ENCODE data around the gene ARHGAP5. TPM values are rescaled to one million over a fixed set of nuclear protein-coding genes. Genes with fewer than 3 reads are reported as not detected.

ARHGAP5 gene
- total and polyA plus RNA-seq, 9 of the 15 experiments (the other 6 are each of a cell fraction or from before 2014, with no cell fraction given): 3.1 to 21.8 (median 12.1) TPM

DNA sequence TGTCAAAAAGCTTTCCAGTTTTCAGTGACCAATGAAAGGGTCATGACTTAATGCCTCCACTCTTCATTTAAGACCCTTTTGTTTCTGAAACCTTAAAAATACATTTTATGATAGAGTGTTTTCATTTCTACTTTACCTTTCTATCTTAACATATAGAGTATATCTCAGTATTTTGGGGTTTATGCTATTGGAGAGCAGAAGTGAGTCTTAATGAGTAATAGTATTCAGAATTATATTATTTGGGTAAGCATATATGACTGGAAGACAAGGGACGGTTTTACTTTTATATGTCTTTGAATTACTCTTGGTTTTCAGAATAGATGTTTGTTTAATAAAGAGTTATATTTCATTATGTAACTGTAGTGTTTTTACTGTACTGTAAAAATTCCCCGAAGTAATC is 10.8 kb downstream of the ARHGAP5 start:
- Histone ChIP-seq H3K4me1 (replicated peaks in 1 of 2; ENCODE audit: control insufficient read depth in 2 of 2, insufficient read depth in 2 of 2, low read length in 2 of 2) (no peaks in the 10 kb centered on the region; a peak in 1 of 5 replicates), H3K27me3 (ENCODE audit: control insufficient read depth in 2 of 2, insufficient read depth in 2 of 2, low read length in 2 of 2) (no peaks in the 10 kb centered on the region), H3K9ac (ENCODE audit: insufficient read depth in 1 of 2, low read depth in 2 of 2, low read length in 2 of 2) (no peak overlapping the region), H3K36me3 (ENCODE audit: control insufficient read depth, insufficient read depth, low read length) (peaks cover 15% of the 10 kb centered on the region; the same call in 2 of the 3 replicates), H3K79me2 (ENCODE audit: control insufficient read depth, insufficient read depth, low read length) (peaks cover 59% of the 10 kb centered on the region), H3K4me3 (no peak overlapping the region), H4K20me1 (replicated peaks; ENCODE audit: control insufficient read depth, insufficient read depth, low read length) (peaks cover 5% of the 10 kb centered on the region; the same call in 1 of the 2 replicates), H3K9me1 (ENCODE audit: control insufficient read depth, insufficient read depth, low read length) (no peaks in the 10 kb centered on the region), H3K4me2 (ENCODE audit: insufficient read depth, low read length) (no peak overlapping the region), H3K9me3 (replicated peaks; ENCODE audit: control insufficient read depth, insufficient read depth, low read depth, low read length) (no peaks in the 10 kb centered on the region), H3K27ac (ENCODE audit: extremely low read depth, low read depth, low read length) (no peak overlapping the region), H2AFZ (ENCODE audit: low read depth, low read length) (no peak overlapping the region)
- WGBS (ENCODE audit: insufficient coverage, low coverage, missing lambda C conversion rate): 51% methylated on average over 2 of the region's 2 CpGs
- no TSS peak for BruUV-seq (replicated peaks)
- TF ChIP-seq RUNX1 (IDR thresholded peaks at IDR 0.05; ENCODE audit: low read depth) (no peak), ZNF668 (CRISPR knock-in tag; IDR thresholded peaks at IDR 0.05) (no peak), NBN (IDR thresholded peaks at IDR 0.05; ENCODE audit: low read depth) (no peak), SP2 (IDR thresholded peaks at IDR 0.05; ENCODE audit: extremely low read depth, low read depth, low read length, poor library complexity, severe bottlenecking) (no peak), ELF1 (tag; IDR thresholded peaks at IDR 0.05) (no peak), ASH1L (IDR thresholded peaks at IDR 0.05; ENCODE audit: borderline replicate concordance, low read depth, partially characterized antibody) (no peak), SMARCB1 (IDR thresholded peaks at IDR 0.05; ENCODE audit: insufficient read length, low read depth) (no peak), RBM34 (IDR thresholded peaks at IDR 0.05; ENCODE audit: borderline replicate concordance, insufficient read depth, low read length) (no peak), CEBPG (CRISPR knock-in tag; IDR thresholded peaks at IDR 0.05) (no peak), CEBPG (tag; conservative IDR thresholded peaks at IDR 0.05 in 1 of 2, IDR thresholded peaks at IDR 0.05 in 1 of 2) (no peak), GATAD2B (IDR thresholded peaks at IDR 0.05; ENCODE audit: borderline replicate concordance) (no peak), HDAC3 (IDR thresholded peaks at IDR 0.05; ENCODE audit: borderline replicate concordance, partially characterized antibody) (no peak), BDP1 (IDR thresholded peaks at IDR 0.05; ENCODE audit: insufficient read depth, insufficient read length) (no peak)
- TF ChIP-seq, protein P1, sequence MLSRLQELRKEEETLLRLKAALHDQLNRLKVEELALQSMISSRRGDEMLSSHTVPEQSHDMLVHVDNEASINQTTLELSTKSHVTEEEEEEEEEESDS (CRISPR knock-in tag; IDR thresholded peaks at IDR 0.05): no peak
- TF ChIP-seq, protein P2, sequence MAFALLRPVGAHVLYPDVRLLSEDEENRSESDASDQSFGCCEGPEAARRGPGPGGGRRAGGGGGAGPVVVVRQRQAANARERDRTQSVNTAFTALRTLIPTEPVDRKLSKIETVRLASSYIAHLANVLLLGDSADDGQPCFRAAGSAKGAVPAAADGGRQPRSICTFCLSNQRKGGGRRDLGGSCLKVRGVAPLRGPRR (CRISPR knock-in tag; IDR thresholded peaks at IDR 0.05): no peak
- CTCF ChIA-PET (ENCODE audit: low intra/inter-chr PET ratio): interaction anchor here (0.6 kb wide), 1 partner anchor 49 kb away, joined by 4 read pairs; no protein-coding TSS in a partner anchor
- FAIRE-seq: no peak
- intact Hi-C loops (cut with micrococcal nuclease): no loop called here
- no peak for ATAC-seq
- POLR2A ChIA-PET: no interaction called here
- in situ Hi-C loops (cut with MboI): no loop called here
- DNase-seq (ENCODE audit: extremely low read depth in 1 of 4, low spot score in 3 of 4): no peak

Data from K562 (cell line).